Right forelimb (tissue), 1 donor: ENCODE results near the gene NUDT3.
"Not testable (repeated sequence)": the region's sequence is repeated elsewhere in the genome, so short reads cannot be mapped to it uniquely, and the experiment has no call there.

Source experiments
- DNase-seq: peaks from one replicate; pipeline ENCODE4 v3.0.0-alpha.2; 2018

The NUDT3 gene

GRCh38 chr6:34248727-34249468 lies 143.6 kb downstream of the NUDT3 start, which contains the start of gene SMIM29:
SMIM29 (minus strand) TSS chr6:34249006; CDS start chr6:34247791, 1,215 bp downstream.
- DNase-seq, result peak; percentile 99

GRCh38 chr6:34248198-34248726 lies 144.2 kb downstream of the NUDT3 start:
- DNase-seq, result no peak

- no peak for DNase-seq
These were observed 144.8 kb downstream of the NUDT3 start for GRCh38 chr6:34247481-34248197.

GRCh38 chr6:34246563-34247391 lies 145.7 kb downstream of the NUDT3 start:
- no peak for DNase-seq

GRCh38 chr6:34246249-34246562 lies 146.3 kb downstream of the NUDT3 start:
- no peak for DNase-seq

GRCh38 chr6:34245761-34246140 lies 146.7 kb downstream of the NUDT3 start:
- not testable (repeated sequence) for DNase-seq

GRCh38 chr6:34245032-34245760 lies 147.3 kb downstream of the NUDT3 start:
- DNase-seq, result not testable (repeated sequence)

GRCh38 chr6:34243901-34244884 lies 148.3 kb downstream of the NUDT3 start:
- DNase-seq, result no peak

GRCh38 chr6:34243131-34243771 lies 149.2 kb downstream of the NUDT3 start:
- no peak for DNase-seq

GRCh38 chr6:34242252-34243130 lies 150.0 kb downstream of the NUDT3 start:
- DNase-seq, result no peak

- no peak for DNase-seq
These were observed 150.9 kb downstream of the NUDT3 start for GRCh38 chr6:34241351-34242215.

GRCh38 chr6:34240329-34241248 lies 151.9 kb downstream of the NUDT3 start:
- no peak for DNase-seq

- DNase-seq, result no peak
These were observed 152.6 kb downstream of the NUDT3 start for GRCh38 chr6:34239893-34240292.

GRCh38 chr6:34239500-34239825 lies 153.0 kb downstream of the NUDT3 start:
- DNase-seq, result no peak

- DNase-seq, result no peak
These were observed 153.6 kb downstream of the NUDT3 start for GRCh38 chr6:34238585-34239499.
